Measurements from ENCODE around the gene CORIN.

CORIN gene

DNA sequence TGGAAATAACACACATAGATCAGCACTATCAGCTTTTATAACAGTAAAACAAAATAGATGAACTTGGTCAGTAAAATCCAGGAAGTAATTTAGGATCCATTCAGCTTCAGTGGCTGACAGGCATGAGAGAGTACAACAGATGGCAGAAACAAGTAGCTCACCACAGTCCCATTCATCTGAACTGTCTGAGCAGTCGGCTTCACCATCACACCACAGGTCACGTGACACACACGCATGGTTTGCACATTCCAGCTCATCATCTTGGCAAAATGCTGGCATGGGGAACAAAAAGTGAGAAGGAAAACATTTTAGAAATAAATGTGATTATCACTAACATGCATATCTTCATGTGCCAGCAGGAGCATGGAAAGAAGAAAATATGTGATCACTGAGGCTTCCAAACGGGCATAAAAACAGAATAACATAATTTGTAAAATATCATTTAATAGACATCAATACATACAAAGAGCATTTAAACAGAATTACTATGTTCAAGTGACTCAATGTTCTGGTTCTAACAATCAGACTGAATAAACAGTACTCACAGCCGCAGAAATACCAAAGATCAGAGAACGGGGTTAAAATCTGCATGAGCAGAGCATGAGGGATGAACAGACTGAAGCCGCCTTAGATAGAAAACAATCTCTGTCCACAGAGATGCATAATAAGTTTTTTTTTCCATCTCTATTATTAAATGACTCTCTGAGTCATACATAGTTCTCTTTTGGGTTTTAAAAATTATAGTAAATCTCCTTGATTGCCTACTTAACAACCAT lies 194.7 kb downstream of the CORIN start:
- peak overlapping the region in 1 of 11 experiments; percentile 34; a peak in 2 of 22 replicates for H3K4me2 ChIP-seq
- H3K9ac ChIP-seq: no peak overlapping the region
- TF ChIP-seq Cebpa-rat (IDR thresholded peaks at IDR 0.05): no peak
- no peaks in the 10 kb centered on the region for H4K20me1 ChIP-seq
- no peak overlapping the region for H3K27ac ChIP-seq
- no peak overlapping the region for H3K4me3 ChIP-seq
- H3K27me3 ChIP-seq: no peaks in the 10 kb centered on the region
- no peaks in the 10 kb centered on the region for H3K36me3 ChIP-seq
- H3K4me1 ChIP-seq: peaks cover 6 to 34% (median 8%) of the 10 kb centered on the region in 10 experiments; a peak in 18 of 20 replicates
- H3K9me3 ChIP-seq (replicated peaks in 1 of 11): peaks cover 0 to 3% (median 0%) of the 10 kb centered on the region in 11 experiments; a peak in 4 of 22 replicates

DNA sequence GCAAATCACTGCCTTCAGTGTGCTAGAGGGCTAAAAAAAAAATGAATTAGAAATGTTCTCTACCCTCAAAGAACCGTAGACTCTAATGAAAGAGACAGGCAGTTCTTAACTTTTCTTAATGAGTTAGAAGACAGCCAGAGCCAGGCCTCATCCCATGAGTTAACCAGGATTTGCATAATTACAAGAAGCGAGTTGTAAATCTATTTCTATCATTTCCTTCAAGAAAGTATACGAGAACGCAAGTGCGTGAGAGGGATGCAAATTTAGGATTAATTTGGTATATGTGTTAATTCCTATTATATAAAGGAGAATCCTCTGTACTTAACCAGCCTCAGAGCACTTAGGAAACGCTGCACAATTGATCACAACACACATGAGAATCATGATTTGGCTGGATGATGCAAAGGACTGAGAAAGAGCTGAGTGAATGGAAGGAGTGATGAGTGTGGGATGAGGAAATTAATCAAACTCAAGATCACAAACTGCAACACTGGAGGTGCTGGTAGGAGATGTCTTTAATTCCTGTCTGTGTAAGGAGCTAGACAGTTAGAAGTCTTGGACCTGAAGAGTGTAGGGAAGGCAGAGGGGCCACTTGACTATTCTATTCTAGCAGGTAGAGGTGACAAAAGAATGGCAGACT lies 195.6 kb downstream of the CORIN start:
- Histone ChIP-seq H4K20me1 (no peaks in the 10 kb centered on the region), H3K9me3 (replicated peaks in 1 of 11) (peaks cover 5 to 11% (median 8%) of the 10 kb centered on the region in 11 experiments), H3K4me1 (peaks cover 6 to 34% (median 8%) of the 10 kb centered on the region in 10 experiments; a peak in 18 of 20 replicates), H3K4me2 (no peak overlapping the region), H3K4me3 (no peak overlapping the region), H3K9ac (no peak overlapping the region), H3K36me3 (no peaks in the 10 kb centered on the region), H3K27me3 (no peaks in the 10 kb centered on the region), H3K27ac (no peak overlapping the region)
- TF ChIP-seq Cebpa-rat (IDR thresholded peaks at IDR 0.05): no peak

DNA sequence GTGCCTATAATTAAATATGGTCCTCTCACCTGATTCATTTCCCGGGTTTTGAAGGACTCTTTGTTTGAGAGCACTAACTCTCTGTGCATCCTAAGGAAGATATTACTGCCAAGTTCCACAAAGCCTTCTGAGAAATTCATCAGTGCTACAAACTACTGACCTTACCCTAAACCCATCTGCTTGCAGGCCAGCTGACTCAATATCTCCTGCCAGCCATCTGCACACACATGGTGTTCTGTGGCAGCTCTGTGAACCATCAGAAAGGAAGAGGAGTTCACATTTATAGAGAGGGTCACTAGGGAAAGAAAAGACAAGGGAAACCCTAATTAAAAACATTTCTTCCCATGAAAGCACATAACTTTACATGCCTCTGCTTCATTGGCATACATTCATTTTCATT lies 196.1 kb downstream of the CORIN start:
- Histone ChIP-seq H3K4me2 (no peak overlapping the region), H3K27me3 (no peaks in the 10 kb centered on the region), H3K27ac (no peak overlapping the region), H4K20me1 (no peaks in the 10 kb centered on the region), H3K9me3 (replicated peaks in 1 of 11) (peaks cover 11 to 17% (median 13%) of the 10 kb centered on the region in 11 experiments), H3K4me1 (peaks cover 6 to 34% (median 8%) of the 10 kb centered on the region in 10 experiments; a peak in 18 of 20 replicates), H3K36me3 (no peaks in the 10 kb centered on the region), H3K4me3 (no peak overlapping the region), H3K9ac (no peak overlapping the region)
- no peak for TF ChIP-seq Cebpa-rat (IDR thresholded peaks at IDR 0.05)

DNA sequence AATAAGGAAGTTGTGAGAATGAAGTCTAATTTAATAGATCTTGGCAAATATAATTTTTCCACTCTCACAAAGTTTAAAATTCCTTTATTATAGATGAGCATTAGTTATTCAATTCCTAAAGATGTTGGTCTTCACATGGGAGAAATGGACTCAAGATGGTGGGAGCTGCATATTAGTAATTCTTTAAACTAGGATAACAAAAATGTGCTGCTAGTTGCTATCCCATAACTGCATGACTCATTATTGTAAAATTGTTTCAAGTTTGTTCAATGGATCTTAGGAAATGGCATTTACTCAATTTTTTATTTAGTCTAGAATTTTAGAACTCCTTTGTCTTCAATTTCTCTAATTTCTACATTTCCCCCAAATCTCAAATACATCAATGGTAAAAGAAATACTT lies 197.0 kb downstream of the CORIN start:
- H3K36me3 ChIP-seq: no peaks in the 10 kb centered on the region
- no peaks in the 10 kb centered on the region for H3K27me3 ChIP-seq
- peaks cover 6 to 34% (median 8%) of the 10 kb centered on the region in 10 experiments; a peak in 18 of 20 replicates for H3K4me1 ChIP-seq
- H3K27ac ChIP-seq: no peak overlapping the region
- H3K9ac ChIP-seq: no peak overlapping the region
- H3K4me3 ChIP-seq: no peak overlapping the region
- H3K4me2 ChIP-seq: no peak overlapping the region
- no peak for TF ChIP-seq Cebpa-rat (IDR thresholded peaks at IDR 0.05)
- no peaks in the 10 kb centered on the region for H4K20me1 ChIP-seq
- H3K9me3 ChIP-seq (replicated peaks in 1 of 11): peaks cover 16 to 21% (median 19%) of the 10 kb centered on the region in 11 experiments

DNA sequence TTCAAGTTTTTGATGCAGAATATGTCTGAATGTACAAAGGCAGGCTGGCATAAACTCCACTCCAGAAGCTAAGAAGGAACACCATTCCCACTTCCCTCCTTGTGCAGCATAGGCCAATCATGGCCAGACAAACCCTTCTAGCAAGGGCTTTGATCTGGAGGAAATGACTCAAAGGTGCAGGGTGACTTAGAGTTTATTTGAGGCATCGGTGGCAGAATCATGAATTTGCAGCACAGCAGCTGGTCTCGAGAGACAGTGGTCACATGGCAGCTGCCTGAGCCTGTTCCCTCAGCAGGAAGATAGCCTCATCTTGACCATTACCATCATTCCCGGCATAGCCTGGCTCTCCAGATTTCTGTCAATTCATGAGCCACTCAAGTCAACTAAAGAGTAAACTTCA lies 198.3 kb downstream of the CORIN start:
- no peaks in the 10 kb centered on the region for H4K20me1 ChIP-seq
- peaks cover 6 to 34% (median 8%) of the 10 kb centered on the region in 10 experiments; a peak in 18 of 20 replicates for H3K4me1 ChIP-seq
- TF ChIP-seq Cebpa-rat (IDR thresholded peaks at IDR 0.05): no peak
- peaks cover 16 to 21% (median 19%) of the 10 kb centered on the region in 11 experiments for H3K9me3 ChIP-seq (replicated peaks in 1 of 11)
- H3K27ac ChIP-seq: peak overlapping the region in 1 of 11 experiments; percentile 46; a peak in 1 of 22 replicates
- H3K4me3 ChIP-seq: no peak overlapping the region
- peak overlapping the region; percentile 11 to 63 (median 31); a peak in 19 of 22 replicates for H3K4me2 ChIP-seq
- H3K36me3 ChIP-seq: no peaks in the 10 kb centered on the region
- H3K27me3 ChIP-seq: no peaks in the 10 kb centered on the region
- H3K9ac ChIP-seq: no peak overlapping the region

DNA sequence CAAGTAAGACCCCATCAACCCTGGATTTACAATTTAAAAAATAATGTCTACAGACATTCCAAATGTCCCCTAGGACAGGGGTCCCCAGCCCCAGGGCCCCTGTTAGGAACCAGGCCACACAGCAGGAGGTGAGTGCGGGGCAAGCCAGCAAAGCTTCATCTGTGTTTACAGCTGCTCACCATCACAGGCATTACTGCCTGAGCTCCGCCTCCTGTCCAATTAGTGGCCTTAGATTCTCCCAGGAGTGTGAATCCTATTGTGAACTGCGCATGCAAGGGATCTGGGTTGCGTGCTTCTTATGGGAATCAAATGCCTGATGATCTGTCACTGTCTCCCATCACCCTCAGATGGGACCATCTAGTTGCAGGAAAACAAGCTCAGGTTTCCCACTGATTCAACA lies 206.7 kb downstream of the CORIN start:
- no peaks in the 10 kb centered on the region for H3K4me1 ChIP-seq
- H3K27me3 ChIP-seq: no peaks in the 10 kb centered on the region
- no peaks in the 10 kb centered on the region for H3K36me3 ChIP-seq
- H3K4me3 ChIP-seq: no peak overlapping the region
- no peak overlapping the region for H3K4me2 ChIP-seq
- H4K20me1 ChIP-seq: no peaks in the 10 kb centered on the region
- H3K27ac ChIP-seq: no peak overlapping the region
- H3K9ac ChIP-seq: no peak overlapping the region
- no peak for TF ChIP-seq Cebpa-rat (IDR thresholded peaks at IDR 0.05)
- H3K9me3 ChIP-seq (replicated peaks in 1 of 11): peaks cover 0 to 1% (median 0%) of the 10 kb centered on the region in 11 experiments; a peak in 3 of 22 replicates

DNA sequence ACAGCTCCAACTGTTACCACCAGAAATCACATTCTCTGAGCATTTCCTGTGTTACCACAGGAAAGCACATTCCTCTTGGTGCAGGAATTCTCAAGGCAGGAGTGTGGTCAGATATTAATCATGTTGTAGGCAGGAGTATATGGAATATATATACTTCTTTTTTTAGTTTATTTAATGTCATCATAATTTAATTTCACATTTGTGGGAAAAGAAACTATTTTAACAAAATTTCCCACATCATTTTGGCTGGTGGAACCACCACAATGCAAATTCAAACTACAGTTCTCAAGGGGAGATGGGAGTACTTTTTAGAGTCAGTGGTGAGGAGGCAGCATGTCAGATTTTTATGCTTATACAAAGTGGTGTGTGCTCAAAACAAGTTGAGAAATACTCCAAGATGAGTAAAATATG lies 213.8 kb downstream of the CORIN start:
- peaks cover 0 to 4% (median 0%) of the 10 kb centered on the region in 11 experiments; a peak in 1 of 22 replicates for H3K9me3 ChIP-seq (replicated peaks in 1 of 11)
- TF ChIP-seq Cebpa-rat (IDR thresholded peaks at IDR 0.05): no peak
- H4K20me1 ChIP-seq: no peaks in the 10 kb centered on the region
- H3K4me2 ChIP-seq: no peak overlapping the region
- no peaks in the 10 kb centered on the region for H3K36me3 ChIP-seq
- H3K27ac ChIP-seq: no peak overlapping the region
- H3K4me3 ChIP-seq: no peak overlapping the region
- H3K27me3 ChIP-seq: no peaks in the 10 kb centered on the region
- no peak overlapping the region for H3K9ac ChIP-seq
- H3K4me1 ChIP-seq: no peaks in the 10 kb centered on the region

DNA sequence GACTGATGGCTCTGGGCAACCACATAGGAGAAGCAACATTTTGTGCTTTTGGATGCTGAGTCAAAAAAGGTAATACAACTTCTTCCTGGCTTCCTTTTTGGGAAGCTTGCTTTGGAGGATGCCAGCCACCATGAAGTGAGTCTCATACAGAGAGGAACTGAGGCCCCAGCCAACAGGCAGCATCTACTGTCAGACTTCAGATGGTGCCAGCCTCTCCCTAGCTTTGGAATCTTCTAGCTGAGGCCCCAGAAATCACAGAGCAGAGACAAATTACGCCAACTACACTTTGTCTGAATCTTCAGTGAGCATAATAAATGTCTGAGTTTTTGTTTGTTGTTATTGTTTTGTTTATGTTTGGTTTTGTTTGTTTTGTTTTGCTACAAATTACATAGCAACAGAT lies 216.7 kb downstream of the CORIN start:
- H3K9ac ChIP-seq: no peak overlapping the region
- no peaks in the 10 kb centered on the region for H3K27me3 ChIP-seq
- no peak overlapping the region for H3K4me3 ChIP-seq
- no peak for TF ChIP-seq Cebpa-rat (IDR thresholded peaks at IDR 0.05)
- peaks cover 0 to 4% (median 0%) of the 10 kb centered on the region in 11 experiments; a peak in 1 of 22 replicates for H3K9me3 ChIP-seq (replicated peaks in 1 of 11)
- H3K27ac ChIP-seq: no peak overlapping the region
- H3K4me1 ChIP-seq: no peaks in the 10 kb centered on the region
- H3K36me3 ChIP-seq: no peaks in the 10 kb centered on the region
- no peak overlapping the region for H3K4me2 ChIP-seq
- H4K20me1 ChIP-seq: no peaks in the 10 kb centered on the region

DNA sequence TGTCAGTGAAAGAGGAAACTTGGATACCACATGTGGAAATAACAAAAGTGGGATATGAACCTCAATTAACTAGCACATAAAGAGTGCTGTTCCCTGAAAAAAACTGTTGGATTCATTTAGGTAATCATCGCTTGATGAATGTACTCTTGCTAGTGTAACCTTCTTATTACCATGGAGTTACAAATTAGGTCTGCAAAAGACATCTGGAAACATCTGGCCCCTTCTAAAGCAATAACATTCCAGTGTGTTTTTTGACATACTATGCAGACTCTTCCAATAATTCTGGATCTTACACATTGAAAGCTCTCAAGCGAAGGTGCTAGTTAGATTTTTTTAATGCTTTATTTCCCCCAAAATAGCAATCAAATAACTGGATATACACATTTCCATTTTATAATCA lies 218.2 kb downstream of the CORIN start:
- H3K36me3 ChIP-seq: no peaks in the 10 kb centered on the region
- peaks cover 0 to 4% (median 0%) of the 10 kb centered on the region in 11 experiments; a peak in 1 of 22 replicates for H3K9me3 ChIP-seq (replicated peaks in 1 of 11)
- H4K20me1 ChIP-seq: no peaks in the 10 kb centered on the region
- no peak overlapping the region for H3K27ac ChIP-seq
- H3K9ac ChIP-seq: no peak overlapping the region
- no peak for TF ChIP-seq Cebpa-rat (IDR thresholded peaks at IDR 0.05)
- H3K4me2 ChIP-seq: no peak overlapping the region
- no peak overlapping the region for H3K4me3 ChIP-seq
- H3K27me3 ChIP-seq: no peaks in the 10 kb centered on the region
- H3K4me1 ChIP-seq: no peaks in the 10 kb centered on the region
